GM10266 (cell line): ENCODE results near the gene PGD.

Source experiments
- DNase-seq: peaks from one replicate; pipeline ENCODE4 v3.0.0; 2012; ENCODE audit errors: extremely low spot score
- TF ChIP-seq, protein P1 (sequence below): IDR thresholded peaks from 2 replicates; pipeline ENCODE4 v1.5.1; 2012; ENCODE audit warnings: mild to moderate bottlenecking, low read depth; ENCODE audit not compliant: control insufficient read depth, insufficient read depth; ENCODE audit errors: missing control alignments

The PGD gene

DNA sequence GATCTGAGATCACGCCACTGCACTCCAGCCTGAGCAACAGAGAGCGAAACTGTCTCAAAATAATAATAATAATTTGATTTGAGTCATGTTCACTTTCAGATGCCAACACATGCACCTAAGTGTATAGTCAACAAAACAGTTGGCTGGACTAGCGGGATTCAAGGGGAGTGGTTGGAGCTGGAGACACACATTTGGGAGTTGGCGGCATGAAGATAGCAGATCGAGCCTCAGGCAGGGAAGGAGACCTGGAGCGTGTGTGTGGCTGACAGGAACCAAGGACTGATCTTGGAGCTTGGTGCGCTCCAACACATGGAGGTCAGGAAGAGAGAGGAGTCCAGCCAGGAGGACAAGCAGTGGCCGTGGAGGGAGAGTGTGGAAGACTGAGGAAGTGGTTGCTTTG is 14.6 kb upstream of the PGD start:
- TF ChIP-seq, protein P1, sequence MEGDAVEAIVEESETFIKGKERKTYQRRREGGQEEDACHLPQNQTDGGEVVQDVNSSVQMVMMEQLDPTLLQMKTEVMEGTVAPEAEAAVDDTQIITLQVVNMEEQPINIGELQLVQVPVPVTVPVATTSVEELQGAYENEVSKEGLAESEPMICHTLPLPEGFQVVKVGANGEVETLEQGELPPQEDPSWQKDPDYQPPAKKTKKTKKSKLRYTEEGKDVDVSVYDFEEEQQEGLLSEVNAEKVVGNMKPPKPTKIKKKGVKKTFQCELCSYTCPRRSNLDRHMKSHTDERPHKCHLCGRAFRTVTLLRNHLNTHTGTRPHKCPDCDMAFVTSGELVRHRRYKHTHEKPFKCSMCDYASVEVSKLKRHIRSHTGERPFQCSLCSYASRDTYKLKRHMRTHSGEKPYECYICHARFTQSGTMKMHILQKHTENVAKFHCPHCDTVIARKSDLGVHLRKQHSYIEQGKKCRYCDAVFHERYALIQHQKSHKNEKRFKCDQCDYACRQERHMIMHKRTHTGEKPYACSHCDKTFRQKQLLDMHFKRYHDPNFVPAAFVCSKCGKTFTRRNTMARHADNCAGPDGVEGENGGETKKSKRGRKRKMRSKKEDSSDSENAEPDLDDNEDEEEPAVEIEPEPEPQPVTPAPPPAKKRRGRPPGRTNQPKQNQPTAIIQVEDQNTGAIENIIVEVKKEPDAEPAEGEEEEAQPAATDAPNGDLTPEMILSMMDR: no peak

GRCh38 chr1:10386761-10387676 is 11.8 kb upstream of the PGD start:
- DNase-seq: no peak
- TF ChIP-seq, protein P1: no peak

More for the DNA sequence above, 14.6 kb upstream of the PGD start:
- DNase-seq: no peak

DNA sequence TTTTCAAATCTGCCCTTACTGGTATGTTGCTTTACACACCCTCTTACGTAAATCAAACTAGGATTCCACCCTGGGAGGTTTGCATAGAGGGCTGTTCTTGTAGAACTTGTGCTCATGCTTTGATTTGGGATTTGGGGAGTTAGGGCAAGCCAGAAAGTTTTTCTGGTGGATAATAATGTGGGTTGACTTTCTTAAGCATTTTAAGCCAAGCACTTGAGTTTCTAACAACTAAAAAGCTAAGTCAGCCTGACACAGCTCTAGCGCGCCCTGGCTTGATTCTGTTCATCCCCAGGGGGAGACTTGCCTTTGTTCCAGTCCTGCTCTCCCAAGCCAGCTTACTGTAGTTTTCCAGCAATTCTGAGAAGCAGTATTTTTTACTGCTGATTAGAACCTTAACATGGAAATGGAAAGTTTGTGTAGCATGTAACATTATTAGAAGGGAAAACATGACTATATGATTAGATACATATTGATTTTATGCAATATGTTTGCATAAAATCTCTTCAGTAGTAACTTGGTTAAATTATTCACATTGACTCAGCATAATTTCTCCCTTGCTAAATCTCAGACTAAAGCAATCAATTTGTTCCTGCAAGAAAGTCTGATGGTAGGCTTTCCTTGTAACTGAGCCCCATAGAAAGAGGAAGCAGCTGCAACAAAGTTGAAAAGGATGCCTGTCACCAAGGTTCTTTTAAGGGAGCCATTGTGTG is 11.0 kb upstream of the PGD start:
- no peak for DNase-seq
- TF ChIP-seq, protein P1: no peak

DNA sequence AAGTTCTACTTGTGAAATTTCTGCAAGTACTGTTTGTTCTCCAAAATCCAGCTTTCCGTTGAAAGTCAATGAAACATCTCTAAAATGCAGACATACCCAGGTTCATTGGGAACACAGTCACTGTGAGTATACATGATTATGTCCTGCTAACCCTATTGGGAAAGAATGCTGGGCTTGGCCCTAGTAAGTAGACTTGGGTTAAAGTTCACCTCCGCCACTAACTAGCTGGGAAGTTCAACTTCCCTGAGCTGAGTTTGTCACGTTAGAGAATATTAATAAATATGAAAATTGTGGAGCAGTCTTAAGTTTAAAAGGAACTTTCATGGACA is 10.5 kb upstream of the PGD start:
- TF ChIP-seq, protein P1: no peak
- no peak for DNase-seq

DNA sequence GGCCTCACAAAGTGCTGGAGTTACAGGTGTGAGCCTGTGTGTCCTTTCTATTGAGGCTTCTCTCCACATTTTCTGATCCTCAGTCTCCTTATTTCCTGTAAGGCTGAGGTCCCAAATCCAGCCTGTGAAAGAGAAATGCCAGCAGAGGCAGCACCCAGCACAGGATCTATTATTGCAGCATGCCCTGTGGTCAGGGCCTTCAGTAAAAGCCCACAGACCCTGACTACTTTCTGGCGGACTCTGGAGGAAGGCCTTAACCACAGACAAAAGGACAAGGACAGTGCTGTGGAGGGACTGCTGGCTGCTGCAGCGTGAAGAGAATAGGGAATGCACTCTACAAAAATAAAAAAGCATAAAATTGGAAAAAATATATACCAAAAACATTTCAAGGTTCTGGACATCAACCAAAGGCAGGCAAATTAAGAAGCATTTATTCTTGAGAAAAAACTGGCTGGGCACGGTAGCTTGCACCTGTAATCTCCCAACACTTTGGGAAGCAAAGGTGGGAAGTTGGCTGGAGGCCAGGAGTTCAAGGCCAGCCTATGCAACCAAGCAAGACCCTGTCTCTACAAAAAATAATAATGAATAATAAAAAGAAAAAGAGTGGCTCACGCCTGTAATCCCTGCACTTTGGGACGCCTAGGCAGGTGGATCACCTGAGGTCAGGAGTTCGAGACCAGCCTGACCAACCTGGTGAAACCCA is 9.4 kb upstream of the PGD start:
- TF ChIP-seq, protein P1: no peak

DNA sequence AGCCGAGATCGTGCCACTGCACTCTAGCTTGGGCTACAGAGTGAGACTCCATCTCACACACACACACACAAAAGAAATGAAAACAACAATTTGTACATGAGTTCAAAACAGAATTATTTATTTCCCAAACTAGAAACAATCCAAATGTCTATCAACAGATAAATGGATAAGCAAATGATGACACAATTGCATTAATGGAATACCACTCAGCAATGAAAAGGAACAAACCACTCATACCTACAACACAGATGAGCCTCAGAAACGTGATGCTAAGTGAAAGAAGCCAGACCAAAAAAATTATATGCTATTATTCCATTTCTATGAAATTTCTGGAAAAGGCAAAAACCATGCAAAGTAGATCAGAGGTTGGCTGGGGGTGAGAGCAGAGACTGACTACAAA is 2.0 kb upstream of the PGD start:
- no peak for DNase-seq
- TF ChIP-seq, protein P1: no peak

More for the DNA sequence above, 9.4 kb upstream of the PGD start:
- no peak for DNase-seq
